Measurements from ENCODE around the gene BTBD6. TPM values are rescaled to one million over a fixed set of nuclear protein-coding genes. Genes with fewer than 3 reads are reported as not detected.

BTBD6 gene
- total and polyA plus RNA-seq, 9 donors, result 16.6 to 40.1 (median 34.4) TPM

GRCh38 chr14:105220699-105221597, 27.4 kb upstream of the BTBD6 start:
- Histone ChIP-seq H3K4me3 (no peak overlapping the region), H3K36me3 (no peaks in the 10 kb centered on the region), H3K27ac (no peak overlapping the region), H3K27me3 (no peaks in the 10 kb centered on the region), H3K9me3 (no peaks in the 10 kb centered on the region), H3K4me1 (ENCODE audit: insufficient read depth) (peaks cover 2% of the 10 kb centered on the region)
- WGBS, 3 donors, result 87 to 90% (median 87%) methylated on average over 29 of the region's 29 CpGs
- no peak for TF ChIP-seq EP300 (IDR thresholded peaks at IDR 0.05)
- no peak for TF ChIP-seq POLR2A (IDR thresholded peaks at IDR 0.05)
- TF ChIP-seq, protein P1, sequence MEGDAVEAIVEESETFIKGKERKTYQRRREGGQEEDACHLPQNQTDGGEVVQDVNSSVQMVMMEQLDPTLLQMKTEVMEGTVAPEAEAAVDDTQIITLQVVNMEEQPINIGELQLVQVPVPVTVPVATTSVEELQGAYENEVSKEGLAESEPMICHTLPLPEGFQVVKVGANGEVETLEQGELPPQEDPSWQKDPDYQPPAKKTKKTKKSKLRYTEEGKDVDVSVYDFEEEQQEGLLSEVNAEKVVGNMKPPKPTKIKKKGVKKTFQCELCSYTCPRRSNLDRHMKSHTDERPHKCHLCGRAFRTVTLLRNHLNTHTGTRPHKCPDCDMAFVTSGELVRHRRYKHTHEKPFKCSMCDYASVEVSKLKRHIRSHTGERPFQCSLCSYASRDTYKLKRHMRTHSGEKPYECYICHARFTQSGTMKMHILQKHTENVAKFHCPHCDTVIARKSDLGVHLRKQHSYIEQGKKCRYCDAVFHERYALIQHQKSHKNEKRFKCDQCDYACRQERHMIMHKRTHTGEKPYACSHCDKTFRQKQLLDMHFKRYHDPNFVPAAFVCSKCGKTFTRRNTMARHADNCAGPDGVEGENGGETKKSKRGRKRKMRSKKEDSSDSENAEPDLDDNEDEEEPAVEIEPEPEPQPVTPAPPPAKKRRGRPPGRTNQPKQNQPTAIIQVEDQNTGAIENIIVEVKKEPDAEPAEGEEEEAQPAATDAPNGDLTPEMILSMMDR (IDR thresholded peaks at IDR 0.05), result no peak
- intact Hi-C loops (cut with DNase I), result no loop called here
- no peak for DNase-seq

DNA sequence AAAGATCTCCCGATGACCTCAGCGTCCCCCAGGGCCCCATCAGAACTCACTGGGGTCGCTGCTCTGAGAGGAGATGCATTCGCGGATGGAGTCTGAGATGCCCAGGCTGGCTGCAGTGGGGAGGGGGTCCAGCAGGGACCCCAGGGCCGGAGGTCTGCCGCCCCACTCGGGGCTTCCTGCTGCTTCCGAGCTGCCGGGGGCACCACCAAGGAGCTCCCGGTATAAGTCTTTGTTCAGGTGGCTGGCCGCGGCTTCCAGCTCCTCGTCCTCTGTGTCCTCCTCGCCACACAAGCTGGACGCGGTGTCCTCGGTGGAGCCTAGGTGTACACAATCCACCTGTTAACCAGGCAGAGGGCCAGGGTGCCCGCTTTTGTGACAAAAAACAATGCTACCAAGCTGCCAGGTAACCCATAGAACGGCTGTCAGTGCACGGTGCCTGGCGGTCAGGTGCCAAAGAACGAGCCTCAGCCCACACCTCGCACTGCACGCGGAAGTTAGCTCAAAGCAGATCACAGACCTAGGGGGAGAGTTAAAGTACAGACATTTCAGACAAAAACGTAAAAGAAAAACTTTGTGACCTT, 26.6 kb upstream of the BTBD6 start:
- H3K36me3 ChIP-seq, result no peaks in the 10 kb centered on the region
- H3K27ac ChIP-seq, result no peak overlapping the region
- no peak overlapping the region for H3K4me3 ChIP-seq

DNA sequence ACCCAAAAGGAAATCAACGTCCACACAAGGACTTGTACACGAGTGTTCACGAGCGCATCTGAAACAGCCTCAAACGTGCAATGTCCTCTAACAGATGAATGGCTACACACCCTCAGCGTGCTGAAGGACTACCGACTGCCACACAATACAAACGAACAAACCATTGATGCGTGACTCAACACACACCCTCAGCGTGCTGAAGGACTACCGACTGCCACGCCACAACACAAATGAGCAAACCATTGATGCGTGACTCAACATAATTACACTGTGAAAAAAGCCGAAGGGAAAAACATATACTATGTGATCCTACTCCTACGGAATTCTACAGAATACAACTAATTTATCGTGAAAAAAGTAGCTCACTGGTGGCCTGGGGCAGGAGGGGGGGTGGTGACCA, 25.1 kb upstream of the BTBD6 start:
- Histone ChIP-seq H3K9me3 (no peaks in the 10 kb centered on the region), H3K27ac (no peak overlapping the region), H3K4me1 (ENCODE audit: insufficient read depth) (no peaks in the 10 kb centered on the region), H3K4me3 (no peak overlapping the region), H3K27me3 (no peaks in the 10 kb centered on the region), H3K36me3 (no peaks in the 10 kb centered on the region)
- intact Hi-C loops (cut with DNase I), result no loop called here
- 92 to 94% (median 93%) methylated on average over 16 of the region's 16 CpGs for WGBS, 3 donors
- TF ChIP-seq, protein P1 (IDR thresholded peaks at IDR 0.05), result no peak
- TF ChIP-seq POLR2A (IDR thresholded peaks at IDR 0.05), result no peak
- TF ChIP-seq EP300 (IDR thresholded peaks at IDR 0.05), result no peak
- no peak for DNase-seq

More for the DNA sequence above, 26.6 kb upstream of the BTBD6 start:
- no peak for TF ChIP-seq EP300 (IDR thresholded peaks at IDR 0.05)
- TF ChIP-seq, protein P1 (IDR thresholded peaks at IDR 0.05), result no peak
- TF ChIP-seq POLR2A (IDR thresholded peaks at IDR 0.05), result no peak
- WGBS, 3 donors, result 71 to 80% (median 73%) methylated on average over 27 of the region's 27 CpGs
- no peaks in the 10 kb centered on the region for H3K4me1 ChIP-seq (ENCODE audit: insufficient read depth)
- H3K9me3 ChIP-seq, result no peaks in the 10 kb centered on the region
- intact Hi-C loops (cut with DNase I), result no loop called here
- DNase-seq, result no peak
- no peaks in the 10 kb centered on the region for H3K27me3 ChIP-seq

DNA sequence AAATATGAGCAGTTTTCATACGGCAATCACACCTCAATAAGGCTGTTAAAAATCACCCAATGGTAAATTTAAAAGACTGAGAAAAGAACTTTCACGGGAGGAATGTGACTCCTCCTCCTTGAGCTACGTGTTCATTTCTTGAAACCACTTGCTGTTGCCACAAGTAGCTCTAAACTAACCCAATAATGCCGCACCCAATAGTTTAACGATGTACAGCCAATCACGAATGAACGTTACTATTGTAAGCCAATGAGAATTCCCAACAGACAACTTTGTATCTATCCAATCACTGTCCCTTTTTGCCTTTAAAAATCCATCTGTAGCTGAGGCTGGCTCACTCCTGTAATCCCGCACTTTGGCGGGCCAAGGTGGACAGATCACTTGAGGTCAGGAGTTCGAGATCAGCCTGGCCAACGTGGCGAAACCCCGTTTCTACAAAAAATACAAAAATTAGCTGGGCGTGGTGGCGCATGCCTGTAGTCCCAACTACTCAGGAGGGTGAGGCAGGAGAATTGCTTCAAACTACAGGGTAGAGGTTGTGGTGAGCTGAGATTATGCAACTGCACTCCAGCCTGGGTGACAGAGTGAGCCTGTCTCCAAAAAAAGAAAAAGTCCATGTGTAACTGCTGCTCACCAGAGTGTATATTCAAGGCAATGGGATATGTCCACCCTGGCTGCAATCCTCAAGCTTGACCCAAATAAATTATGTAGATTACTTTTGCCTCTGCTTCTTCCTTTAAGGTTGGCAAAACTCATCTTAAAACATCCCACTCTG, 24.4 kb upstream of the BTBD6 start:
- H3K4me3 ChIP-seq, result no peak overlapping the region
- intact Hi-C loops (cut with DNase I), result no loop called here
- H3K27ac ChIP-seq, result no peak overlapping the region
- TF ChIP-seq, protein P1 (IDR thresholded peaks at IDR 0.05), result no peak
- TF ChIP-seq POLR2A (IDR thresholded peaks at IDR 0.05), result no peak
- no peak for TF ChIP-seq EP300 (IDR thresholded peaks at IDR 0.05)
- no peaks in the 10 kb centered on the region for H3K27me3 ChIP-seq
- WGBS, 3 donors, result 93 to 95% (median 94%) methylated on average over 15 of the region's 15 CpGs
- no peaks in the 10 kb centered on the region for H3K9me3 ChIP-seq
- H3K4me1 ChIP-seq (ENCODE audit: insufficient read depth), result no peaks in the 10 kb centered on the region
- DNase-seq, result no peak
- H3K36me3 ChIP-seq, result no peaks in the 10 kb centered on the region

Data from ovary (tissue), 9 donors.